Uterus (tissue), 4 donors: ENCODE data around the gene WNT11. TPM values are rescaled to one million over a fixed set of nuclear protein-coding genes. Genes with fewer than 3 reads are reported as not detected.

Experiments
- DNase-seq, 2 donors: peaks; one replicate each; pipeline ENCODE4 v3.0.0-alpha.2; 2019 to 2020
- H3K27ac ChIP-seq, 2 donors: fragments of 200-600 bp; sonication (generic); 1 replicate in 1 of 2; 2 replicates in 1 of 2; pipeline ENCODE4 v1.5.1; 2016 to 2018
- H3K27me3 ChIP-seq, 2 donors: fragments of 200-600 bp; sonication (generic); one replicate each; pipeline ENCODE4 v1.5.1; 2018 to 2019; ENCODE audit warnings: control low read depth in 1 of 2
- H3K36me3 ChIP-seq, 2 donors: fragments of 200-600 bp; sonication (generic); one replicate each; pipeline ENCODE4 v1.5.1; 2019; ENCODE audit warnings: control low read depth in 1 of 2
- H3K4me1 ChIP-seq, 2 donors: fragments of 200-600 bp; sonication (generic); one replicate each; pipeline ENCODE4 v1.5.1; 2018 to 2019; ENCODE audit warnings: control low read depth in 1 of 2
- H3K4me3 ChIP-seq, 2 donors: fragments of 200-600 bp; sonication (generic); 1 replicate in 1 of 2; 2 replicates in 1 of 2; pipeline ENCODE4 v1.5.1; 2018 to 2019; ENCODE audit warnings: mild to moderate bottlenecking in 1 of 2
- H3K9me3 ChIP-seq, 2 donors: fragments of 200-600 bp; sonication (generic); one replicate each; pipeline ENCODE4 v1.5.1; 2019; ENCODE audit warnings: control low read depth in 1 of 2
- CTCF ChIP-seq, 4 experiments: fragments of 200-600 bp in 2 of 4; fragments of 450-650 bp in 2 of 4; sonication (generic) in 2 of 4; IDR thresholded peaks; one replicate each; pipeline ENCODE4 v1.5.1; 2016 to 2019; ENCODE audit warnings: antibody characterized with exemption in 4 of 4, mild to moderate bottlenecking in 2 of 4, moderate library complexity in 1 of 4
- POLR2A ChIP-seq, 2 donors: fragments of 450-650 bp; IDR thresholded peaks; one replicate each; pipeline ENCODE4 v1.6.1; 2016; ENCODE audit warnings: antibody characterized with exemption in 2 of 2, mild to moderate bottlenecking in 1 of 2, moderate library complexity in 1 of 2
- intact Hi-C: fragments of 100-400 bp; cut with DNase I; formaldehyde crosslinking; loops from one replicate; pipeline ENCODE4 v1.15.1; 2023; ENCODE audit warnings: low total_unique reads
- total RNA-seq, 4 donors: library from RNA; depleted of rRNA in 3 of 4; stranded (reverse); fragments of >200 nt in 3 of 4; gene quantifications; one replicate each; pipeline versions ENCODE4 v1.1.0 to v1.2.4, GENCODE V29; 2014 to 2023
- donor health status: DM: yes; HTN: yes; CAD: no.

WNT11 gene
- total RNA-seq, 4 donors from 2014 or later, result 5.1 to 16.7 (median 9.5) TPM

DNA sequence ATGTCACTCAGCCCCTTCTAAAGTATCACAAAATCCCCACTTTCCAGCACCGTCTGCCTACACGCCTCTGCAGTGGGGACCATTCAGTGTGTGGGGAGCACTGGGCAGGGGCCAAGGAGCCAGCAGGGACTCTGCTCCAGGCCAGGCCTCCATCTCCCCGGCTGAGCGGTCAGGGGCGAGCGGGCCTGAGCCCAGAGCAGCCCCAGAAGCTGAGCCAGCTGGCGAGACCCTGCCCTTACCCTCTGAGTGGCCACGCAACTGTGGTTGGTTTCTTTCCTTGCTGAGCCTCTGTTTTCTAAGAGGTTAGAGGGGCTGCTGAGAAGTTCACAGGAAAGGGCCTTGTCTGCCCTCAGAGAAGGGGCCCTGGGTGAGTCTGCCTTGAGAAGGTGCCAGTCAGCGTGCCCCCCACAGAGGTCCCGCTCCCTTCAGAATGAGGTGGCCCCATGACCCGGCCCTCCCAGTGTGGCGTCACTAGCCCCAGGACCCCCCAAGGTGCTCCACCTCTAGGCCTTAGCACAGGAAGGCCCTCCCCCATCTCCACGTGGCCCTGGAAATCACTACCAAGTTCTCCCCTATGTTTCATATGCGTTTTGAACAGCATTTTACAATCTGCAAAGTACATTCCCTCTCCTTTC is 46.9 kb downstream of the WNT11 start:
- DNase-seq, result no peak
- intact Hi-C loops, result no loop called here

DNA sequence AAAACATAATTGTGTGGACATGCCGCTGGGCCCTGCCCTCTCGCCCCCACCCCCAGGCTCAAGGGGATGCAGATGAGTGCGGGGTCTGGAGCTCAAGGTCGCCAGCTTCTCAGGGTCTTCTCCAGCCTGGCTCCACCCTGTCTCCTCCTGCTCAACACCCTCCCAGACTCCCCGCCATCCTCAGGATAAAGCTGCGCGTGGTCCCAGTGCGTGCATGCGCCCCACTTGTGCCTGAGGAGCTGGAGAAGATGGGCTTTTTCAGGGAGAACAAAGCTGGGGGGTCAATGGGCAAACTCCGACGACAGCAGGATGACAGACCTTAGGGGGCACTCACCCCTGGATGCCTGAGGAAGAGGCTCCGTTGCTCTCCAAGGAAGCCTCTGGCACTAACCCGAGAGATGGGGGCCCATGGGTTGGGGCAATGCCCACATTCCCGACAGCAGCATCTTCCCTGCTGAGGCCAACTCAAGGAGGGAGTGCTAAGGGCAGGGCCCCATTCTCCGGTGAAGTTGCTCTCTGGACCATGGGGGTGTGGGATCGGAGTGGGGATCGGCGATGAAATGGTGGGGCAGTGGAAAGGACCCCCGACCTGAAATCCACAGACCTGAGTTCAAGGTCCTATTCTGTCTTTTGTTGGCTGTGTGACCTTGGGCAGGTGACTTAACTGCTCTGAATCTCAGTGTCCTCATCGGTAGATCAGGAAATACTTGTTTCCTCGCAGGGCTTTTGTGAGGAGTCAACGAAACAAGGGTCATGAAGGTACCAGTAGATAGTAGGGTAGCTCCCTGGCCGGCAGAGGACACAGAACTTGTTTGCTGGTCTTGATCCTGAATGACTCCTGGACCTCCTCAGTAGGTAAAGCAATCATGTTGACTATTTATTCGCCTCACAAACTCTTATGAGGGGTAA is 47.7 kb downstream of the WNT11 start:
- TF ChIP-seq CTCF (IDR thresholded peaks at IDR 0.05), result no peak
- no peak for TF ChIP-seq POLR2A (IDR thresholded peaks at IDR 0.05)
- Histone ChIP-seq H3K27me3 (no peaks in the 10 kb centered on the region), H3K4me3 (no peak overlapping the region), H3K4me1 (no peaks in the 10 kb centered on the region), H3K27ac (no peak overlapping the region), H3K9me3 (no peaks in the 10 kb centered on the region), H3K36me3 (no peaks in the 10 kb centered on the region)
- intact Hi-C loops, result no loop called here
- DNase-seq, result no peak

More for the DNA sequence above, 46.9 kb downstream of the WNT11 start:
- H3K9me3 ChIP-seq, result no peaks in the 10 kb centered on the region
- no peak overlapping the region for H3K27ac ChIP-seq
- H3K36me3 ChIP-seq, result no peaks in the 10 kb centered on the region
- no peak overlapping the region for H3K4me3 ChIP-seq
- H3K4me1 ChIP-seq, result no peaks in the 10 kb centered on the region
- H3K27me3 ChIP-seq, result no peaks in the 10 kb centered on the region
- TF ChIP-seq CTCF (IDR thresholded peaks at IDR 0.05) (no peak), POLR2A (IDR thresholded peaks at IDR 0.05) (no peak)

DNA sequence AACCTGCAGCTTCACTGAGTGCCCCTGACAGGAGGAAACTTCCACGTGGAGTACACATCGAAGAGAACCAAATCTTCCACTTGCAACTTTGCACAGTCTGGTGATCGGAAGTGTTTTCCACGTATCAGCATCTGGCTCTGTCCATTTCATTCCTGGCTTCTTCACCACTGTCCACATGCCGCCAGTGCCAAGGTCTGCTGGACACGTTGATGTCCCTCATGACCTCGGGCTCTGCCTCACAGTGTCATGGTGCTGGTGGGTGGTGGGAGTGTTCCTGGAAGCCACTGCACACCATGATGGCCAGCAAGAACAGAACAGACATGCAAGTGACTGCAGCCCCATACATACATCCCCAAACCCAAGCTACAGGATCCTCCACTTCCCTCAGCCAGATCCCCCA is 48.4 kb downstream of the WNT11 start:
- intact Hi-C loops, result no loop called here
- Histone ChIP-seq H3K4me3 (no peak overlapping the region), H3K9me3 (no peaks in the 10 kb centered on the region), H3K27ac (no peak overlapping the region), H3K36me3 (no peaks in the 10 kb centered on the region), H3K4me1 (no peaks in the 10 kb centered on the region), H3K27me3 (no peaks in the 10 kb centered on the region)
- no peak for DNase-seq
- TF ChIP-seq POLR2A (IDR thresholded peaks at IDR 0.05) (no peak), CTCF (IDR thresholded peaks at IDR 0.05) (no peak)

GRCh38 chr11:76156971-76157427 is 49.3 kb downstream of the WNT11 start:
- no peaks in the 10 kb centered on the region for H3K36me3 ChIP-seq
- H3K4me1 ChIP-seq, result peaks cover 0 to 5% of the 10 kb centered on the region in 2 donors
- H3K9me3 ChIP-seq, result no peaks in the 10 kb centered on the region
- H3K27me3 ChIP-seq, result no peaks in the 10 kb centered on the region
- DNase-seq, result no peak
- H3K27ac ChIP-seq, result no peak overlapping the region
- H3K4me3 ChIP-seq, result no peak overlapping the region
- intact Hi-C loops, result no loop called here
- TF ChIP-seq CTCF (IDR thresholded peaks at IDR 0.05) (no peak), POLR2A (IDR thresholded peaks at IDR 0.05) (no peak)
